GM12892 (cell line): ENCODE measurements around the gene HLF.

ENCODE experiments used
- DNase-seq: peaks from one replicate; pipeline ENCODE4 v3.0.0; 2011; ENCODE audit not compliant: insufficient read length
- FAIRE-seq: peaks from 2 replicates; lab custom pipeline; 2011; peaks lifted over from hg19 to GRCh38; lab: Jason Lieb, UNC
- POLR2A ChIP-seq: IDR thresholded peaks from 2 replicates; pipeline ENCODE4 v1.6.1; 2011; ENCODE audit warnings: low read depth, low read length, control low read depth
- POLR2AphosphoS5 ChIP-seq: IDR thresholded peaks from 2 replicates; pipeline ENCODE4 v1.6.1; 2011; ENCODE audit warnings: low read depth, low read length, control low read depth
- TAF1 ChIP-seq: IDR thresholded peaks from 2 replicates; pipeline ENCODE4 v1.6.1; 2011; ENCODE audit warnings: low read depth, mild to moderate bottlenecking, control low read depth, low read length, borderline replicate concordance

The HLF gene

DNA sequence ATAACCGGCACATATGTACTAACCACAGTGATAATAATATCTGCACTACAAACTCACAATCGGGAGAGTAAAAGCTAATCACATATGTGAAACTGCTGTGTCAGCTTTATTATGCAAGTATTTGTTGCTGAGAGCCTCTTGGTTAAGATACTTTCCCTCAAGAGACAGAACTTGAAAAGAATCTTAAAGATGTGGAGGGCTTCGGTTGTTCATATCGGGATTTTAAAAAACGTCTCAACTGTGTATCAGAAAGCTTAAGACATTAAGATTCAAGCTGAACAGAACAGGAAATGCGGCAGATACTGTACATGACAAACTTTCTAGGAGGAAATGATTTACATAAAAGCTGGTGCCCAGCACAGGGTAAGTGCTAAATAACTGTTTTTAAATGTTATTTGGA lies 27.5 kb upstream of the HLF start:
- TF ChIP-seq TAF1 (no peak), POLR2AphosphoS5 (no peak), POLR2A (no peak)
- DNase-seq = no peak
- no peak for FAIRE-seq

GRCh38 chr17:55237841-55238178 lies 26.9 kb upstream of the HLF start:
- DNase-seq = no peak
- FAIRE-seq = no peak

DNA sequence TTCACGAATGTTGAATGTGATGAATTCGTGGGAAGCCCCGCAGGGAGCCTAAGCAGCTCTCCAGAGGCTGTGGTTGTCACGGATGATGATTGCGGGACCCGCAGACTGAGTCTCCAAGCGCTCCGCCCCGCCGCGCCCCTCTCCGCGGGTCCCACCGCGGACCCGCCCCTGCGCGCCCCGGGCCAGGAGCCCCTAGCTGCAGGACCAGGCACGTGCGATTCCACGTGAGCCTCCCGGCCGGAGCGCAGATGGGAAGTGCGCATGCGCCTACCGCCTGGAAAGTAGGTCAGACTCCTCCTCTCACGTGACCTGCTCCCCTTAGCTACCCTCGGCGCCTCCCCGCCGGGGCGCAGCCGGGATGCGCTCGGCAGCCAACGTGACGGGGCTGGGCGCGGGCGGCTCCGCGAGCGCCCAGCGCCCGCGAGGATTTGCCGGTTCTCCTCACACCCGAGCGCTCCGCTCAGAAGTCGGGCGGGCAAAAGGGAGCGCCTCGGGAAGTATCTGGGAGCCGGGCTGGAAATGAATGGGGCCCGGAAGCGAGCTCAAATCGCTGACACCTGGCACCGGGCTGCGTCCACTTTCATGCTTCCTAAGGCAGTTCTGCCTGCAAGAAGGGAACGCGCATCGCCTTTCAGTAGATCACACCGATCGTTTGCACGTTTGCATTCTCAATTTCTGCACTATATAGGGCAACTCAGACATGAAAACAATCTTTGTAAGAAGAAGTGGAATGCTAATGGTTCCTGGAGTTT lies 26.4 kb upstream of the HLF start:
- DNase-seq = peak; percentile 91
- peak; percentile 99 for FAIRE-seq
- TF ChIP-seq POLR2A = peak; percentile 57; the same call in 1 of the 2 replicates
- no peak for TF ChIP-seq TAF1
- TF ChIP-seq POLR2AphosphoS5 = no peak

More at GRCh38 chr17:55237841-55238178, 26.9 kb upstream of the HLF start:
- TF ChIP-seq POLR2A = no peak
- no peak for TF ChIP-seq TAF1
- no peak for TF ChIP-seq POLR2AphosphoS5

GRCh38 chr17:55238931-55239297 lies 25.8 kb upstream of the HLF start:
- no peak for TF ChIP-seq TAF1
- no peak for FAIRE-seq
- DNase-seq = no peak

GRCh38 chr17:55241097-55241496 lies 23.7 kb upstream of the HLF start:
- no peak for FAIRE-seq
- no peak for DNase-seq
- no peak for TF ChIP-seq TAF1
- TF ChIP-seq POLR2AphosphoS5 = no peak
- no peak for TF ChIP-seq POLR2A

GRCh38 chr17:55242476-55242875 lies 22.3 kb upstream of the HLF start:
- TF ChIP-seq TAF1 = no peak
- no peak for TF ChIP-seq POLR2AphosphoS5
- no peak for TF ChIP-seq POLR2A
- no peak for DNase-seq
- FAIRE-seq = no peak

GRCh38 chr17:55245986-55246385 lies 18.8 kb upstream of the HLF start:
- FAIRE-seq (no peak), DNase-seq (no peak)
- no peak for TF ChIP-seq POLR2A

GRCh38 chr17:55246583-55246982 lies 18.2 kb upstream of the HLF start:
- TF ChIP-seq POLR2AphosphoS5 = no peak
- TF ChIP-seq POLR2A = no peak
- no peak for TF ChIP-seq TAF1
- no peak for DNase-seq
- no peak for FAIRE-seq

- no peak for FAIRE-seq
- DNase-seq = no peak
- TF ChIP-seq POLR2AphosphoS5 = no peak
- TF ChIP-seq POLR2A = no peak
- no peak for TF ChIP-seq TAF1
These were observed 16.7 kb upstream of the HLF start for GRCh38 chr17:55248077-55248476.

DNA sequence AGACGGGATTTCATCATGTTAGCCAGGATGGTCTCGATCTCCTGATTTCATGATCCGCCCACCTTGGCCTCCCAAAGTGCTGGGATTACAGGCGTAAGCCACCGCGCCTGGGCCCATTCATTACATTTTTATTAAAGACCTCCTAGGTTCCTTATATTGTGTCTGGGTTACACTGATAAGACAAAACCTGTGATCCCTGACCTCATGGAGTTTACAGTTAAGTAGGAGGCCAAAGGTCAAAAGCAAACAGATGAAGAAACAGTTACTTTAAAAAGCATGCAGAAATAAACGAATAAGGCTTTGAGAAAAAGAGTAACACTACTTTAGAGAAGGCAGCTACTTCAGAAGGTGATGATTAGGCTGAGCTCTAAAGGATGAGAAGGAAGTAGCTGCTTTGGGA lies 14.9 kb upstream of the HLF start:
- no peak for TF ChIP-seq POLR2A
- no peak for FAIRE-seq
- no peak for DNase-seq

DNA sequence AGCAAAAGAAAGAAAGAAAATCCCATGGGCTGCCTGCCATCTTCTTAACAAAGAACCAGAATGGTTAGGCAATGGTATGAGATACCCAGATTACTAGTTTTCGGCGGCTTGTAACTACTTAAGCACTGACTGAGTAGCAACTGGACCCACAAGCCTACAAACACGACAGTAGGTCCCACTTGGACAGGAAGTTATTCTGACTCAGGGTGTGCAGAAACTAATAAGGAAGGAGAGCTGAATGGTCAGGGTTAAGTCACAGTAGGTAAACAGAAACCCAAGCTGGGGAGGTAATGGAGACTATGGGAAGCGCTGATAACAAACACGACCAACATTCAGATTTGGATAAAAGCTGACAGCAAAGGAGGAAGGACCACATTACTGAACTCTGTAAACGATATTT lies 10.4 kb upstream of the HLF start:
- no peak for TF ChIP-seq TAF1
- TF ChIP-seq POLR2A = no peak
- no peak for TF ChIP-seq POLR2AphosphoS5

DNA sequence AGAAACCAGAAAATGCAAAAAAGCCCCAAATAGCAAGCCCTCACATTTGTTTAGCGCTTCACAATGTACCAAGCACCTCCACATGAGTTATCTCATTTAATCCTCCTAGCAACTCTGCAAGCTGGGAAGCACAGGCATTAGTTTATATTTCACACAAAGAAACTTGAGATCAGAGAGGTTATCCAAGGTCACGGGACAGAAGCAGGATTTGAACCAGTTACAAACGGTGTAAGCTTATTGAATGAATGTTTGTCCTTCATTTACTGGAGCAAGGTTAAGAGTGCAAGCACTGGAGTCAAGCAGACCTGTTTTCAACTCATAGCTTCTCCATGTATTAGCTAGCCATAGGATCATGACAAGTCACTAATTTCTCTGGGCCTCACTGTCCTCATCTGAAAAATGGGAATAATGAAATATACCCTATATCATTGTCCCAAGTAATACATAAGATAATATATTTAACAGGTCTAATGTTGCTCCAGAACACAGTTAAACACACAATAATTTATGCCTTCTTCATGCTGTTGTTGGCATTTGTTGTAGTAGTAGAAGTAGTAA lies 6.1 kb upstream of the HLF start:
- TF ChIP-seq TAF1 (no peak), POLR2AphosphoS5 (no peak), POLR2A (no peak)
- FAIRE-seq = no peak
- DNase-seq = no peak

More for the DNA sequence above, 10.4 kb upstream of the HLF start:
- FAIRE-seq = peak; percentile 48
- no peak for DNase-seq

GRCh38 chr17:55259684-55260111 lies 5.1 kb upstream of the HLF start:
- TF ChIP-seq POLR2AphosphoS5 = no peak
- TF ChIP-seq TAF1 = no peak
- no peak for TF ChIP-seq POLR2A
- DNase-seq (no peak), FAIRE-seq (no peak)
